Measurements from ENCODE around the gene CAPN2.

CAPN2 gene

DNA sequence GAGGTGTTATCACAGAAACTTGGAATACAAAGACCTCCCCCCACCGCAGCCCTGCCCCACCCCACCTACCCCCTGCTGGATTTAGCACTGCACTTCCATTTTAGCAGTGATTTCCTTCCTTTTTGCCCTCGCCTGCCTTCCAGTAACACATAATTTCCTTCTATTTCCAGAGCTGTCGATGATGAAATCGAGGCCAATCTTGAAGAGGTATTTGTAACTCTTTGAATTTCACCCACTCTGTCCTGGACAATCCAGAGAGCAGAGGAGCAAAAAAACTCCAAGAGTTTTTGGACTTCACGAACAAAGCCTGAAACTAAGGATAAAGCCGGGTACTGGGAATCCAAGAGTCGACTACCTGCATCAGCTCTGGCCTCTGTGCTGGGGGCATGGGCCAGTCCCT is 49.1 kb downstream of the CAPN2 start:
- DNase-seq (ENCODE audit: low read depth): no peak

DNA sequence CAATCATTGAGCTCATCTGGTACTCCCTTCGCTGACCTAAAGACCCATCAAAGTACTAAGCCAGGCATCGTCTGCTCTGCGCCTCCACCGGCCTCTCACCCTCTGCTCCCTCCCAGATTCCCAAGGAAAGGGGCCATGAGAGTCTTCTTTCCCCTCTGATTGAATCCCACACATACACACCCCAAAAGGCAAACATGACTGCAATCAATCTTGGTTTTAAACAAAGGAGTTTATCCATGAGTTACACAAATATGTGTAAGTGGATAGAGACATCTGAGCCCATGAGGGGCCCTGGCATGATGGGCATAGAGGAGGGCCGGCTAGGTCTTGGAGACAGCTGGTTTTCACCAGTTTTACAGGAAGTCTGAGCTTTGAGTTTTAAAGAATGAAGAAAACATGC is 50.9 kb downstream of the CAPN2 start:
- no peak for DNase-seq (ENCODE audit: low read depth)

DNA sequence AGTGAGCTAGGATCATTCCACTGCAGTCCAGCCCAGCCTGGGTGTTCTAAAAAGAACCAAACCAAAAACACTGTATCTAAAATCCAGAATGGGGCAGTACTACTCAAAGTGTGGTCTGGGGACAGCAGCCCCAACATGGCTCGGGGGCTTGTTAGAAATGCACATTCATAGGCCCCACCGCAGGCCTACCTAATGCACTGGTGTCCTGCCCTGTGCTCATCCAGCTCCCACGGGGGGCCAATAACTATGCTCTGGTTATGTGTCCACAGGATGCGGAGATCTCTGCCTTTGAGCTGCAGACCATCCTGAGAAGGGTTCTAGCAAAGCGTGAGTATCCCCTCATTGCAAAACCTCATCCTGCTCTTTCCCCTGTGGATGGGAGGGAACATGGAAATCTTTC is 51.5 kb downstream of the CAPN2 start:
- DNase-seq (ENCODE audit: low read depth): no peak

DNA sequence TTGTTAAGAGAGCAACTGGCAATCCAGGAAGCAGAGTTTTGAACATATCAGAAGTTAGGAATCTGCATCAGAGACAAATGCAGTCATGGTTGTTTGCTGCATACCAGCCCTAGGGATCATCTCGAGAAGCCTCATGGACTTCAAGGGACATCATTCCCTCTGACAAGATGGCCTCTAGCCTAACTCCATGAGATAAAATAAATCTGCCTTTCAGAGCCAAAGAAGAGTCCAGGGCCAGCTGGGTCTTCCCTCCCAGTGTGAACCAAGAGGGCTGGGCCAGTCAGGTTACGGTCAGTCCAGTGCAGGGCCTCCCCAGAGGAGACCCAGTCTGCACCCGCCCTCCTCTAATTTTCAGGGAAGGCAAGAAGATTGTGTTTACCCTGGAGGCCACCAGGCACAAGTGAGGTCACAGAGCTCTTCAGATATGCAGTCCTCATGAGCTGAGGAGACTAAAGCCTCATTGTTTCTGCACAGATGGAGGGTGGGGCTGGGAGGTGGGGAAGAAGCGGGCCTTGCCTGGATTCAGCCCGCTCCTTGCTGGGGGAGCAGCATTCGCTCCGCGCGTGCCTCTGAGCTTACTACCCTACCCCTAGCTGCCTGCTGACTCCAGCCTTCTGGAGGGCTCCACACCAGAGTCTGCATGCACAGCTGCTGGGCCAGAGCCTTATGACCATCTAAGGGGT is 52.8 kb downstream of the CAPN2 start:
- DNase-seq (ENCODE audit: low read depth): no peak

DNA sequence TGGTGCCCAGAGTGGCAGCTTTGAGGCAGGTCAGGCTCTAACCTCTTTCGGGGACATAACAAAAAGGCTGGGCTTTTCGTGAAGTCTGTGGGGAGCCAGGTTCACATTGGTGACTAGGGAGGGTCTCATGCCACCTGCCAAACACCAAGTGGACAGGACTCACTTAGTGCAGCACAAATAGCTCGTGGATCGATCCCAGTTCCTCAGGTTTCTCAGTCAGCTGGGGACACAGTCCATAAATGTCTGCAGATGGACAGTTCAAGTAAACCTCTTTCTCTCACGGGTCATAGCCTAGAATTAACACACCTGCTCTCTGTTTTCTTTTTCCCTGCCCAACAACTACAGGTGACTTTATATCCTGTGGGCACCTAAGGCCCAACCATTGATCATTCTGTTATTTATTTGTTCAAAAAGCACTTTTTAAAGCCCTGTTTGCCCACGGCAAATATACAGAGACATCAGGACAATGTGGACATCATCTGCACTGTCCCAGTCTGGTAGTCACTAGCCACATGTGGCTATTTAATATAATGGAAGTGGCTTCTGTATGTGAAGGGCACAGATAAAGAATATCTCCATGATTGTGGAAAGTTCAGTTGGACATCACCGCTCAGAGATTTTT is 53.5 kb downstream of the CAPN2 start:
- no peak for DNase-seq (ENCODE audit: low read depth)

DNA sequence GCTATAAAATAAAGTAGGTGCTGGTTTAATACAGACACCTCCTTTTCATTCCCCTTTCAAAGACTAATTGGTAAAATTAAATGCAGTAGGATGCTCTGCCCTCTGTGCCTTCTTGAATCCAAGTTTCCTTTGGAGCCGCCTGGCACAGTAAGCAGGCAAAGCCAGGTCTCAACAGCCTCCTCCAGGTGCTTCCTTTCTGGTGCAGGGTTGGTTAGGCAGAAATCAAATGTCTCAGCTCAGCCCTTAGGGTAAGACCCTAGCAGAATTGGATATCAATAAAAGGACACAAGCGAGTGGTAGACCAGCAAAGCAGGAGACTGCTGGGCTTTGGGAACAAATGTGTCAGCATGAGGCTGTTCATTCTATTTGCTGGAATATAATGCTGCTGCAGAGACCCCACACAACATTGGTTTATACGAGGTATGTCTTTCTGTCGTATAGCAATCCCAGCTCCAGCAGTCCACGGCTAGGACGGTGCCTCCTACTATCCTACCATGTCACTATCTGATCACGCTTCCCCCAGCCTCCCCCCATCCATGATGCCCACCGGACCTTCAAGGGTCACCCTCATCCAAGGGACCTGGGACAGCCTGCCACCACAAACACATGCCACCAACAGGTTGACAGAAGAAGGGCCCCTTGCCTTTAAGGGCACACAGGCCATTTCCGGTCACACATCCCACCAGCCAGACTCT is 58.4 kb downstream of the CAPN2 start:
- DNase-seq (ENCODE audit: low read depth): no peak

DNA sequence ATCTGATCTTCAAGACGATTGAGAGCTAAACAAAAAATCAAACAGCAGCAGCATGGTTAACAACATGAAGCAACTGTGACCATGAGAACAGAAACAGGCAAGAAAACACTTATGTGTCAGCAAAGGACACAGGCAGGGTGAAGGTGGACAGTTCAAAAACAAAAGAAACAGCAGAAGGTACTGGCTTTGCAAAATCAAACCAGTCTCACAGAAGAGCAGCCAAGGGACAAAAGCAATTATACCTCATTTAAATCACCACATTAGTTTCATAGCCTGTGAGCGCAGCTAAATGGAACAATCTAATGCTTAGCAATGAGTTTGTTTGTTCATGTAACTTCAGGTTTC is 59.1 kb downstream of the CAPN2 start:
- no peak for DNase-seq (ENCODE audit: low read depth)

DNA sequence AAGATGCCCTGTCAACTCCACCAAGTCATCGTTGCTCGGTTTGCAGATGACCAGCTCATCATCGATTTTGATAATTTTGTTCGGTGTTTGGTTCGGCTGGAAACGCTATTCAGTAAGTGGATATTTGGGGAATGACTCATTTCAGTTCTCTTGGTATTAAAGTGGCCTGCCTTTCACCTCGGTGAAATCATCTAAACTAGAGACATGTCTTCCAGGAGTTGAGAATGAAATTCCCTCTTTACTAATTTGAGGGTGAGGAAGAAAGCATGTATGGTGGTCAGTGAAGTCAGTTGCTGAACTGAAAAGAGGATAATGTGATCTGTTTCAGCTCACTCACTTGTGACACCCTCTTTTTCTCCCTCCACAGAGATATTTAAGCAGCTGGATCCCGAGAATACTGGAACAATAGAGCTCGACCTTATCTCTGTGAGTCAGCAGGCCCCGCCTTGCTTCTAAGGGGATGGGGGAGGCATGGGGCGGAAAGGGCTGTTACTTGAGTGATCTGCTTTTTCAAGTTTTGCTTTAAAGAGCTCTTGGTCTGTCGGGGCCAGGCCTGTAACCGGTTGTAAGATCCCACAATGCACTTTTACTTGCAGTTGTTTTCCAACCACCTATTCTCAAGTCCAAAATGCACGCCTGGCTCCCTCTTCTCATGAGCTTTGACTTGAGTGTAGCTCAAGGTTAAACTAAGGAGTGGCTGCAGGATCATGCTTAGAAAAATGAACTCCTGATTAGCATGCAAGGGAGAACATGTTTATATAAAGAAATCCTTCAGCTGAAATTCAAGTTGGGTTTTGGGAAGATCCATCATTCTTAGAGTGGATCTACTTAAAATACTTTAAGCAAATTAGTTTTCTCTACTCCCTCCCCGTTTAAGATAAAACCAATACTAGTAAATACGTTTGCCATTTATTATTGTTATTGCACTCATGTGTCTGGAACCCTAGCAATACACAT is 59.8 kb downstream of the CAPN2 start:
- DNase-seq (ENCODE audit: low read depth): no peak

DNA sequence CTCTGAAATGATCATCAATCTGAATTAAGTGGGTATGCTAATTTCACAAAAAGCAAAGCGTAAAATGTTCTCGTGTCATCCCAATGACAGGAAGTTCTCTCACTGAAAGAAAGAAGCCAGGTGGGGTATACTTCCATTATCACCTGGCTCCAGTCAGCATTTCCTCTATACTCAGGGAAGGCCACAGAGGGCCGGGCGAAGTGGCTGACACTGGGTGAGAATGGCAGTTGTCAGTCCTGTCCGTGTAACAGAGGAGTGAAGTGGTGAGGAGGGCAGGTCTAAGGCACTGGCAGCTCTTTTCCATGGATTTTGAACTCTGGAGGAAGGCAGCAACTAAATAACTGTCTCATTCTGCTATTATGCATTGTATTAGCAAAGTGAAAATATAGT is 60.4 kb downstream of the CAPN2 start:
- no peak for DNase-seq (ENCODE audit: low read depth)

DNA sequence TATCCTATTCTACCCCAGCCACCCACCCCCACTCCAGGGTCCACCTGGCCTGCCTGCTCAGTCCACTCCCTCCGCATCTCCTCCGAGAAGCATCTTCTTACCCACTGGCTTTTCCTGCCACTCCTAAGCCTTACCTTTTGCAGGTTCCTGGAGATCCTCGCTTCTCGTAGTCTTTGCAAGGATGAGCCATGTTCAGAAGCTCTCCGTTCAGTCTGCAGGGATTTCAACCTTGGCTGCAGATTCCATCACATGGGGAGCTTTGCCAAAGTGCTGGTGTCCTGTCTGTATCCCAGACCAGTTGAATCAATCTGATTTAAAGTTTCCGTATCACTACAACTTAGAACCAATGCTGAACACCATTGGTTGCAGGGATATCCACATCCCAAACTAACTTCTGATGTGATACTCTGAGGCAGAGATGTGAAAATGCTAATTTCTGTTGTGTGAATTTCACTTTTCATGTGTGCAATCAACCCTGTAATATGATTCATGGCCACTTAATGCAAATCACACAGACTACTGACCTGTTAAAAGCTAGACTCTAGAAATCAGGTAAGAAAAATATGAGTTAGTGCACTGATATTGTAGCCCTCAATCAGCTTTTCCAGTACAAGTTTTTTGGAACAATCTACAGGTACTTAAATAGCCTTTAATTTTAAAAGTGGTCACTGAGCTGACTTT is 61.9 kb downstream of the CAPN2 start:
- DNase-seq (ENCODE audit: low read depth): no peak

DNA sequence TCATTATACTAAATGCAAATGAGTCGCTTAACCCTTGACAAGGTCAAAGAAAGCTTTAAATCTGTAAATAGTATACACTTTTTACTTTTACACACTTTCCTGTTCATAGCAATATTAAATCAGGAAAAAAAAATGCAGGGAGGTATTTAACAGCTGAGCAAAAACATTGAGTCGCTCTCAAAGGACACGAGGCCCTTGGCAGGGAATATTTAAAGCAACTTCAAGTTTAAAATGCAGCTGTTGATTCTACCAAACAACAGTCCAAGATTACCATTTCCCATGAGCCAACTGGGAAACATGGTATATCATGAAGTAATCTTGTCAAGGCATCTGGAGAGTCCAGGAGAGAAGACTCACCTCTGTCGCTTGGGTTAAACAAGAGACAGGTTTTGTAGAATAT is 62.7 kb downstream of the CAPN2 start:
- DNase-seq (ENCODE audit: low read depth): no peak

DNA sequence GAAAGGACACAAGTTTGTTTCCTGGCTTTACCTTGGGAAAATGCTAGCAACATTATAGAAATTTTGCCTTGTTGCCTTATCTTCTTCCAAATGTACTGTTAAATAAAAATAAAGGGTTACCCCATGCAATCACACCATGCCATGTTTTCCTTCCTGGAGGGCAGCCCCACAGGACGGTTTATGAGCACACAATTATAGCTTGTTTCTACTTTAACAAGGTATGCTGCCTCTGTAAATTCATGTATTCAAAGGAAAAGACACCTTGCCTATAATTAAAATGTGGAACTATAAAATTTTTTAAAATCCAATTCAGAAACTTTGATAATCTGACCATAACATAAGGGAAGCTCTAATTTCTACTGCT is 63.4 kb downstream of the CAPN2 start:
- no peak for DNase-seq (ENCODE audit: low read depth)

DNA sequence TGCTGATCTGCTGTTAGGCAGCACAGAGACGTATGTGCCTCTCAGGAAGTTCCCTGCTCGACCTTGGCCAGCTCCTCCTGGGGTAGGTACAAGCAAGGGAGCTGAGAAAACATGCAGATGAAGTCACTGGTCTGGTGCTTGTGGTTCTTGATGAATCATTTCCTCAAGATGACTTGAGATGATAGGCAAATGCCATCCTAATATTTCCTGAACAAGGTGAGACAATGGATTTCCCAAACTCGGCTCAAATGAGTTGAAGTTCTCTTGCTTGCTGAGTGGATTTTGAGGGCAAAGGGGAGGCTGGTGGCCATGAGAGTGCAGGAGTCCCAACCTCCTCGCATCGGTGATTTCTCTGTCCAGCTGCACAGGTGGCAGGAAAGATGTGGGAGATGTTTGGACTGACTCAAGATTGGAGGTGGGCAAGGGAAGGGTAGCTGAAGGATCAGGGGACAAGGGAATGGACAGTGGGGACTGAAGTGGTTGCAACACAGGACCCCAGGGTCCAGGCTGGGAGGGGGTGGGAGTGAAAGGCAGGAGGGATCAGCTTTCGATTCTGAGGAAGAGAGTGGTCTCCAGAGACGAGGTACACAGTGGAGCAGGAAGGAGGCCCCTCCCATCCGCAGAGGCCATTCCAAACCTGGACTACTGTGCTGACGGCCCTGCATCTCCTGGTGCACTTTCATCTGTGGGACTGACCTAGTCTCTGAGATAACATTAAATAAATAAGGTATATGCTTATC is 63.9 kb downstream of the CAPN2 start:
- no peak for DNase-seq (ENCODE audit: low read depth)

DNA sequence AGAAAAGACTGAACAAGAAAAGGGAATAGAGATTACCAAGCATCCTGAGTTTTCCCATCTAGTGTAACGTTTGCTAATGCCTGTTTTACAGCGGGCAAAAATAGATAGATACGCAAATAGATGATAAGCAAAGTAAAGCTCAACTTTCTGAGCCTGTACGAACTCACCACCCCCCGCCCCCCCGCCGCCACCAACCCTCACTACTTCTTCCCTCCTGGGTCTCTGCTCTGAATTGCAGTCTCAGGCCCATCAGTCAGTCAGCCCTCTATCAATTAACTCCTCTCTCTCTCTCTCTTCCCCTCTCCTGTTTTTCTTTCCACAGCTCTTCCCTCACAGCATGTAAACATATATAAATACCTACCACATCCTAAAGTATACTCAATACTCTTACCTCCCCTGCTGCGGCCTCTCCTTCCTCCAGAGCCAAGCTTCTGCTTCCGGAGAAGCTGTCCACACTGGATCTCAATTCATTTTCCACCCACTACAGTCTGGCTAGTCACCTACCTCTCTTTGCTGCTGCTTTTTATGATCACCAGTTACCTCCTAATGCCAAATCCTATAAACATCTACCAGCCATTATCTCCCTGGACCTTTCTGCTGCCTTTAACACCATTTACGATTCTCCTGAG is 64.6 kb downstream of the CAPN2 start:
- DNase-seq (ENCODE audit: low read depth): no peak

DNA sequence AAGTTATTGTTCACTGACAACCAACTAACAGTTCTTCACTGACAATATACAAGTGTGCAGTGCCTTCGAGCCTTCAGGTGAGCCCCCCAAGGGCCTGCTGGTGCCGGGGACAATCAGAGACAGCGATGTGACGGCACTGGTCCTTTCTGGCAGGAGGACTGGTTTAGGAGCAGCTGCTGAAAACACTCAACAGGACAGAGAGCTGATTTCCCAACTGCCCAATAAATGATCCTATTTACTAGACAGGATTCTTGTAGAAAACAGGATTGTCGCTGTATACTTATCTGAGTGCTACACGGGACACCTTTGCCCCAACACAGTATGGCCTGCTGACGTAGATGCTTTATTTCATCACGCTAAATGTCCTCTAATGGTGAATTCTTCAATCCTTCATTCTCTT is 68.0 kb downstream of the CAPN2 start:
- DNase-seq (ENCODE audit: low read depth): no peak

DNA sequence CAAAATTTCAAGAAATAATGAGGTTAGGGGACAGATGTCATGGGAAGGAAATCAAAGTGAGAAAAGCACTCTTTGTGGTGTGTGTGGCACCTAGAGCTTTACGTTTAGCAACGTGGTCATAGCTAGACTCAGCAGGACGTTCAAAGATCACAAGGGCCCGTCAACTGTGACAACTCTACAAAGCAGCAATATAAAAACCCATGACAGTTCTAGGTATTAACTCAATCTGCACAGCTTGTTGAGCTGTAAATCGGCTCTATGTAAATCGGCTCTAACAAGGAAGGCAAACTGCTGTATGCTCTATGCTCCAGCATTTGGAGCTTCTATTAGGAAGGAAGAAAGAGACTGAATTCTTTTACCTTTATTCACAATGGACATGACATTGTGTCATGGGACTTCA is 68.6 kb downstream of the CAPN2 start:
- no peak for DNase-seq (ENCODE audit: low read depth)

DNA sequence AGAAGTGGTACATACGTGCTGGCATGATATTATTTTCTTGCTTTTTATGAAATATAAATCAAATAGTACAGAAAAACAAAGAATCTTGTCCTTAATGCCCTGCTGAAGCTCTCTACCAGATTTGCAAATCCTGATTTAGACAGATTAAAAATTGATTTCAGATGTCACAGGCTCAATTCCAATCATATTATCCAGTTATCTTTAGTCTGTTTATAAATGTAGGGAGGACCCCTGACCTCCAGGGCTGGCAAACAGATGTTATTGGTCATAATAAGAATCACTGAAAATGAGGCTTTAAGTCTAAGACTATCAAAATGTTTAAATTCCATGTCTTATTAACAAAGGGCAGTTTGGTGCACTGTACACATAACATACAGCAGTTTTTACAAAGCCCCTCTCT is 71.3 kb downstream of the CAPN2 start:
- no peak for DNase-seq (ENCODE audit: low read depth)

DNA sequence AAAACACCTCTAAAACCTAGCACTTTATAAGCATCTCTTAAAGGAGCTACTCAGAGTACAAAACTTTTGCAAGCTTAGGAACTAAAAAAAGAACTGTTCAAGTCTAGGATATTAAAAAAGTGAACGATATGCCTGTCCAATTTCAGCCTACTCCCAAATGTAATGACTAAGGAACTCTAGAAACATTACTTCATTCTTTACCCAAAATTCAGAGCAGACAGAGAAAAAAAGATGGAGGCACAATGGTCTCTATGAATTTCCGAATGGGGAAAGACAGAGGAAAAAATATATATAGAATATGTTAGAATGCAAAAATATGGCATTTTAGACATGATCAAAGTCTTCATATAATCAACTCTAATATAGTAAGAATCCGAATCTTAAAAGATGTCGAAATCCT is 72.2 kb downstream of the CAPN2 start:
- no peak for DNase-seq (ENCODE audit: low read depth)

DNA sequence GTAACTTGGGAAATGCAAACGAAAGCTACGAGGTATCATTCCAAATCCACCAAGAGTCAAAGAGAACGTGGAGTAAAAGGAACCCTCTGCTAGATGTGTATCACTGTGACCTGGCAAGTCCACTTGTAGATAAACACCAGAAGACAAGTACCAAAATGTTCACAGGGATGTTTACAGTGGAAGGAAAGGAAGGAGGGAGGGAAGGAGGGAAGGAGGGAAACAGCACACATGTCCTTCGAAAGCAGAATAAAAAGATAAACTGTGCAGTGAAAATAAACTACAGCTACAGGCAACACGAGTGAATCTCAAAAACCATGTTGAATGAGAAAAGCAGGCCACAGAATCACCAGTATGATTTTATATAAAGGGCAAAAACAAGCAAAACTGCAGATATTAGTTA is 73.5 kb downstream of the CAPN2 start:
- no peak for DNase-seq (ENCODE audit: low read depth)

DNA sequence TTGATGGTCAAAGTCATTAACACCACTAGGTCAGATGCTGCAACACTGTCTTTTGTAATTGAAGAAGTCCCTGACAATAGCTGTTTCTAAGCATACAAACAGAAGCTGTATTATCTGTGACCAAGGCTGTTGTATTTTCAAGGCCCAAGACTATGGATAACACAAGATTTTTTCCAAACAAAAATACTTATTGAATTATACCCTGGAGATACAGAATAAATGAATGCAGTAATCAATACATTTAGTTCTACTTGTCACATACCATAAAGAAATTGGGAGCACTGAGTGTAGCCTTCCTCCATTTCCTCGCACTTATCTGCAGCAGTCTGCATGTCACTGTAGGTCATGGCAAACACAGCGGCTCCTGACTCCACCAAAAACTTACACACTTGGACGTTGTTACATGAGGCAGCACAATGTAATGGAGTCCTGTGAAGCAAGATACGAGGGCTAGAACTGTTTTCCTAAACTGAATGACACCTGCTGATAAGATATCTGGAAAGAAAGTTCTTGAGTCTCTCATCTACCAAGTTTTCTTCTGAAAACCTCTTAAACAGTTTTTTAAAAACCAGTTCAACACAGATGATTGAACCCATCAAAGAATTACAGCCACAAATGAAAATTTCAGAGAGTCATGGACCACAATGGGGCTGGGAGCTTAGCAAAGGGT is 76.5 kb downstream of the CAPN2 start:
- DNase-seq (ENCODE audit: low read depth): no peak

Measured in activated T-cell treated with anti-CD3 and anti-CD28 coated beads for 1 hour (primary cell).